Pancreas (tissue), 10 donors: ENCODE results near the gene SHH. TPM values are rescaled to one million over a fixed set of nuclear protein-coding genes. Genes with fewer than 3 reads are reported as not detected.

Experiments used
- ATAC-seq, 4 donors: fragments of 200-7000 bp; cut with Tn5 transposase; one replicate each; pipeline versions ENCODE4 v1.8.0 to v1.9.1; 2020; ENCODE audit warnings: mild to moderate bottlenecking in 4 of 4, moderate library complexity in 4 of 4
- DNase-seq, 6 donors: peaks; one replicate each; pipeline ENCODE4 v3.0.0-alpha.2; 2020
- FAIRE-seq: peaks from 2 replicates; lab custom pipeline; 2012; peaks lifted over from hg19 to GRCh38; lab: Jason Lieb, UNC
- H3K27ac ChIP-seq, 4 donors: fragments of 200-600 bp; sonication (generic); 1 replicate in 3 of 4; 2 replicates in 1 of 4; pipeline versions ENCODE4 v1.5.0 to v1.8.0; 2020
- H3K27me3 ChIP-seq, 4 donors: fragments of 200-600 bp; one replicate each; pipeline ENCODE4 v1.8.0; 2021
- H3K36me3 ChIP-seq, 3 donors: fragments of 200-600 bp; sonication (generic) in 1 of 3; one replicate each; pipeline versions ENCODE4 v1.5.0 to v1.8.0; 2020 to 2021
- H3K4me1 ChIP-seq, 3 donors: fragments of 200-600 bp; one replicate each; pipeline ENCODE4 v1.8.0; 2021
- H3K4me3 ChIP-seq, 4 donors: fragments of 200-600 bp; sonication (generic) in 2 of 4; one replicate each; pipeline versions ENCODE4 v1.5.0 to v1.8.0; 2020 to 2021
- H3K9me3 ChIP-seq, 4 donors: fragments of 200-600 bp; one replicate each; pipeline ENCODE4 v1.8.0; 2021
- WGBS, 2 donors: extraction: QIAGEN DNeasy Blood & Tissue Kit; methylation state at CpG; one replicate each; pipeline ENCODE4 v1.1.7; 2013; 5-methylcytosine and 5-hydroxymethylcytosine counted together
- intact Hi-C, 3 donors: fragments of 100-400 bp; cut with DNase I; formaldehyde crosslinking; loops; one replicate each; pipeline versions ENCODE4 v1.11.1 to v1.14.2; 2022
- polyA plus RNA-seq, 2 donors: library from polyadenylated mRNA; stranded (reverse); fragments of 200-250 nt; gene quantifications; one replicate each; pipeline ENCODE4 v1.2.3, GENCODE V29; 2013
- total RNA-seq, 6 donors: library from RNA; stranded (reverse); fragmentation: NEBNext Ultra II Directional in 4 of 6; extraction: Animal tissue kit (Norgen Biotek cat#: 25700) in 4 of 6; gene quantifications; one replicate each; pipeline versions ENCODE4 v1.2.1 to v1.2.4, GENCODE V29; 2021 to 2023
- TF ChIP-seq, protein P1 (sequence below), 4 donors: fragments of 200-600 bp; sonication (generic) in 3 of 4; IDR thresholded peaks; one replicate each; pipeline versions ENCODE4 v1.5.0 to v1.8.0; 2021; ENCODE audit warnings: antibody characterized with exemption in 4 of 4
- donor health status: healthy with polysubstance abuse.
- donor health status: DM: no; HTN: no; CAD: no; lungs with moderate emphysema.
- donor health status: DM: no; HTN: no; CAD: no.
- donor health status: control.
- donor health status: control.
- donor health status: Bipolar disorder and iron deficiency.
- donor health status: DM: yes; HTN: yes; CAD: no.
- donor health status: DM: no; HTN: no; CAD: no.
- donor health status: DM: no; HTN: no; CAD: no.
- donor health status: DM: yes; HTN: yes; CAD: no.

SHH gene
- total and polyA plus RNA-seq, 8 donors, result 0.08 to 0.85 (median 0.26) TPM

DNA sequence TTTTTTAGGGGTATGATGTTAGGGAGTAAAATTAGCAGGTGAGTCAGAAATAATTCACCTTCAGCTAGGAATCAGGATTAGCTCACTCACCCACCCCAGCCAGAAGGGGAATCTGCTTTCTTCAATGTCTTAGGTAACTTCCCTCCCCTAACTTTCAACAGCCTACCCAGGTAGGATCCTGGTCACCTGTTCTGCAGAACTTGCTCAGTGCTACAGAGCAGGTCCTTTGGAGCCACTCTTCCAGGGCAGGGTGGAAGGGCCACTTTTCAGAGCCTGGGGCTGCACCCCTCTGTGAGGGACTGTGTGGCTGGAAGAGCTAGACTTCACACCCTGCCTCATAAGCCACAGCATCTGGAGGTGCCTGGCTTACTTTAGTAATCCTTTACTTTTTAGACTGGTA, 58.1 kb downstream of the SHH start:
- DNase-seq (no peak), ATAC-seq (peak in 3 of 4 donors; percentile 31 to 35 (median 32)), FAIRE-seq (no peak)
- Histone ChIP-seq H3K4me1 (peaks cover 0 to 30% (median 27%) of the 10 kb centered on the region in 3 donors), H3K27me3 (no peaks in the 10 kb centered on the region), H3K4me3 (no peak overlapping the region), H3K27ac (no peak overlapping the region), H3K36me3 (no peaks in the 10 kb centered on the region), H3K9me3 (no peaks in the 10 kb centered on the region)
- TF ChIP-seq, protein P1, sequence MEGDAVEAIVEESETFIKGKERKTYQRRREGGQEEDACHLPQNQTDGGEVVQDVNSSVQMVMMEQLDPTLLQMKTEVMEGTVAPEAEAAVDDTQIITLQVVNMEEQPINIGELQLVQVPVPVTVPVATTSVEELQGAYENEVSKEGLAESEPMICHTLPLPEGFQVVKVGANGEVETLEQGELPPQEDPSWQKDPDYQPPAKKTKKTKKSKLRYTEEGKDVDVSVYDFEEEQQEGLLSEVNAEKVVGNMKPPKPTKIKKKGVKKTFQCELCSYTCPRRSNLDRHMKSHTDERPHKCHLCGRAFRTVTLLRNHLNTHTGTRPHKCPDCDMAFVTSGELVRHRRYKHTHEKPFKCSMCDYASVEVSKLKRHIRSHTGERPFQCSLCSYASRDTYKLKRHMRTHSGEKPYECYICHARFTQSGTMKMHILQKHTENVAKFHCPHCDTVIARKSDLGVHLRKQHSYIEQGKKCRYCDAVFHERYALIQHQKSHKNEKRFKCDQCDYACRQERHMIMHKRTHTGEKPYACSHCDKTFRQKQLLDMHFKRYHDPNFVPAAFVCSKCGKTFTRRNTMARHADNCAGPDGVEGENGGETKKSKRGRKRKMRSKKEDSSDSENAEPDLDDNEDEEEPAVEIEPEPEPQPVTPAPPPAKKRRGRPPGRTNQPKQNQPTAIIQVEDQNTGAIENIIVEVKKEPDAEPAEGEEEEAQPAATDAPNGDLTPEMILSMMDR (IDR thresholded peaks at IDR 0.05), result no peak
- intact Hi-C loops, result no loop called here

DNA sequence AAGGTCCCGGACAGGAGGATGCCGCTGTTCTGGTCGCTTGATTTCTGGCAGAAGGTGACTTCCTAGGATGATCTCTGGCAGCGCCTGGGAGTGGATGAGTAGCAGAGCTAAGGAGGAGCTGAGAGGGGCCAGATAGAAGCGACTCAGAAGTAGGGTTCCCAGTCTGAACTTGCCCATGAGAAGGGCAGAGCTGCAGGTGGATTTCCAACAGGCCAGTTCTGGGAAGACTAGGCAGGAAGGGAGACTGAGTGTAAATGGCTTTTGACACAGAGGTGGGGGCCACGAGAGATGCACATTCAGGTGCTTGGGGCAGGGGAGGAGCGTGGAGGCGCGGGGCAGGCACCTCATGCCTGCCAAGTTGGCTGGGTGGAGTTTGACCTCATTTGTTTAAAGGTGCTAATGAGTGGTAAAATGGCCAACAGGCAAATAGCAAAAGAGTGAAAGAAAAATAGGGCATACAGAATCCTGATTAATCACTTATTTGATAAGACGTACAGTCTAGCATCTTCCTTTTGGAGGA, 58.8 kb downstream of the SHH start:
- Histone ChIP-seq H3K9me3 (no peaks in the 10 kb centered on the region), H3K27me3 (no peaks in the 10 kb centered on the region), H3K4me1 (peaks cover 0 to 30% (median 27%) of the 10 kb centered on the region in 3 donors), H3K36me3 (no peaks in the 10 kb centered on the region), H3K4me3 (no peak overlapping the region), H3K27ac (no peak overlapping the region)
- DNase-seq (no peak), ATAC-seq (peak; percentile 37 to 57 (median 48)), FAIRE-seq (no peak)
- WGBS, 2 donors, result 56 to 61% methylated on average over 10 of the region's 10 CpGs
- TF ChIP-seq, protein P1 (IDR thresholded peaks at IDR 0.05), result no peak
- intact Hi-C loops, result no loop called here

DNA sequence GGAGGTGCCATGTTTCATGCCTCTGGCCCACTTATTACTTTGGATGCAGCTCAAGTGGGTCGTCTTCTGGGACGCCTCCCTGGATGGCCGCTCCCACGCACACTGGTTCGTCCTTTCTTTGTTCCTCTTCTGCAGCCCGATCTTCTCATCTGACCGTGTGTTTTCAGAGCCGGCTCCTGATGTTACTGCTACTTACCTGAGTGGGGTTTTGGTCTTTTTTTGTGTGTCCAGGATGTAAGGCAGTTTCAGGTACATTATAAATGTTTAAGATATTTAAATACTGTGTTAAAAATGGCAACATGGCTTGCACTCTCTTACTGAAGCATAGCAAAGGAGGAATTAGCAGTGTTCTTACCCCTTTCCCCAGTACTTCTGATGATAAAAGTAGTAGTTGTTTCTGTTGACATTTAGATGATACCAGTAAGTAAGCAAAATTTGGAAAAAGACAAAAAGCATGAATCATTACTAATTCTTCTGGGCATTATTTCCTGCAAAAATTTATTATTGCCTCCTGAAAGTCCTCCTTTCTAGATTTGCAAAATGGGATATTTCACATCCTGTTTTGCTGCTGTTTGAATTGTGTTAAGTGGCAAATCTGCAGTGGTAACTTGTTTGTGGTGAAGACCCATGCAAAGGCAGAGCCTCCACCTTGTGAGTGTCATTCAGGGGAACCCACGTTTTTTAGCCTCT, 59.4 kb downstream of the SHH start:
- no peaks in the 10 kb centered on the region for H3K27me3 ChIP-seq
- no peaks in the 10 kb centered on the region for H3K9me3 ChIP-seq
- no peak for ATAC-seq
- TF ChIP-seq, protein P1 (IDR thresholded peaks at IDR 0.05), result no peak
- FAIRE-seq, result no peak
- no peak overlapping the region for H3K4me3 ChIP-seq
- peaks cover 0 to 30% (median 27%) of the 10 kb centered on the region in 3 donors for H3K4me1 ChIP-seq
- 85 to 87% methylated on average over 9 of the region's 9 CpGs for WGBS, 2 donors
- no peak for DNase-seq
- no peak overlapping the region for H3K27ac ChIP-seq
- intact Hi-C loops, result no loop called here
- H3K36me3 ChIP-seq, result no peaks in the 10 kb centered on the region

DNA sequence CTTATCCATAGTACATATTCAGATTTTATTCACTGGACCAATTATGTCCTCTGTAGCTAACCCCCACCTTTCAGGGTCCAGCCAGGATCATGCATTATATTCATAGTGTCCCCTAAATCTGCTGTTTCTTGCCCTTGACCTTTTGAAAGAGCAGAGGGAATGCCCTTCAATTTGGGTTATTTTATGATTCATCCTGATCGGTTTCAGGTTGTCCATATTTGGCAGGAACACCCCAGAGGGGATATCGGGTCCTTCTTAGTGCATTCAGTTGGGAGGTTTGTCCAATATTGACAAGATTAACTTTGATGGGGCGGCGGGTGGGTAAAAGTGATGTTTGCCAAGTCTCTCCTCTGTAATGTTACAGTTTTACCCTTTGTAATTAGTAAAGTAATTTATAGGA, 60.9 kb downstream of the SHH start:
- H3K36me3 ChIP-seq, result no peaks in the 10 kb centered on the region
- no peak overlapping the region for H3K27ac ChIP-seq
- H3K27me3 ChIP-seq, result no peaks in the 10 kb centered on the region
- whole genome bisulfite sequencing, 2 donors, result 76 to 78% methylated on average over 4 of the region's 4 CpGs
- ATAC-seq, result no peak
- H3K9me3 ChIP-seq, result no peaks in the 10 kb centered on the region
- intact Hi-C loops, result no loop called here
- TF ChIP-seq, protein P1 (IDR thresholded peaks at IDR 0.05), result no peak
- H3K4me1 ChIP-seq, result peaks cover 0 to 30% (median 27%) of the 10 kb centered on the region in 3 donors
- no peak for FAIRE-seq
- no peak for DNase-seq
- no peak overlapping the region for H3K4me3 ChIP-seq
